Epithelial cell of proximal tubule (primary cell): Measurements from ENCODE around the gene GALNT15. TPM values are rescaled to one million over a fixed set of nuclear protein-coding genes. Genes with fewer than 3 reads are reported as not detected.

Experiments
- DNase-seq: peaks from one replicate; pipeline ENCODE4 v3.0.0-alpha.2; 2011; ENCODE audit warnings: low read depth
- H3K4me3 ChIP-seq: 2 replicates; pipeline ENCODE4 v1.5.1; 2011; ENCODE audit warnings: low read depth, mild to moderate bottlenecking, low read length
- CTCF ChIP-seq: conservative IDR thresholded peaks from 2 replicates; pipeline ENCODE4 v1.5.1; 2012; ENCODE audit warnings: low read depth, mild to moderate bottlenecking, low read length
- total RNA-seq: library from RNA; depleted of rRNA; stranded (reverse); fragments of >200 nt; gene quantifications from 2 replicates; pipeline ENCODE4 v1.2.3, GENCODE V29; 2015

Gene GALNT15
- total RNA-seq, 1 donor from 2014 or later: not detected

- no peak for DNase-seq
- no peak for TF ChIP-seq CTCF
- H3K4me3 ChIP-seq: no peak overlapping the region
Observed at GRCh38 chr3:16136055-16136454, 38.4 kb upstream of the GALNT15 start.

GRCh38 chr3:16137044-16137443 is 37.4 kb upstream of the GALNT15 start:
- no peak for TF ChIP-seq CTCF
- DNase-seq: no peak

DNA sequence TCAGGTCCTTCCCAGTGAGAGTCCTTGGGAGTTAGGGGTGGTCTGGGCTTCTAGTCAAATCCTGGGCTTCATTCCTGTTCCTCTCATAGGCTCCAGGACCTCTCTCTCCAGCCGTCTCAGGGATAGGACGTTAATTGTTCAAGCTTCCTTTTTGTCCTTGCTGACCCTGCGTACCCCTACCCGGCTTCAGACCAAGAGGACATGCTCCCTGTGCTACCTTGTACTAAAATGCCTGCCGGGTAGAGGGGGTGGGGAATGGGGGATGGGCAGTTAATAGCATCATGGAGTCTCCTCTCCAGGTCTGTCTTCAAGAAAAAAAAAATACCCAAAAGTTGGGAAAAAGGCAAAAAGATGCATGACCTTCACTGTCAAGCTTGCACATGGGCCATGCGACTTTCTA is 36.5 kb upstream of the GALNT15 start:
- H3K4me3 ChIP-seq: no peak overlapping the region
- DNase-seq: no peak
- no peak for TF ChIP-seq CTCF

More at GRCh38 chr3:16137044-16137443, 37.4 kb upstream of the GALNT15 start:
- no peak overlapping the region for H3K4me3 ChIP-seq

DNA sequence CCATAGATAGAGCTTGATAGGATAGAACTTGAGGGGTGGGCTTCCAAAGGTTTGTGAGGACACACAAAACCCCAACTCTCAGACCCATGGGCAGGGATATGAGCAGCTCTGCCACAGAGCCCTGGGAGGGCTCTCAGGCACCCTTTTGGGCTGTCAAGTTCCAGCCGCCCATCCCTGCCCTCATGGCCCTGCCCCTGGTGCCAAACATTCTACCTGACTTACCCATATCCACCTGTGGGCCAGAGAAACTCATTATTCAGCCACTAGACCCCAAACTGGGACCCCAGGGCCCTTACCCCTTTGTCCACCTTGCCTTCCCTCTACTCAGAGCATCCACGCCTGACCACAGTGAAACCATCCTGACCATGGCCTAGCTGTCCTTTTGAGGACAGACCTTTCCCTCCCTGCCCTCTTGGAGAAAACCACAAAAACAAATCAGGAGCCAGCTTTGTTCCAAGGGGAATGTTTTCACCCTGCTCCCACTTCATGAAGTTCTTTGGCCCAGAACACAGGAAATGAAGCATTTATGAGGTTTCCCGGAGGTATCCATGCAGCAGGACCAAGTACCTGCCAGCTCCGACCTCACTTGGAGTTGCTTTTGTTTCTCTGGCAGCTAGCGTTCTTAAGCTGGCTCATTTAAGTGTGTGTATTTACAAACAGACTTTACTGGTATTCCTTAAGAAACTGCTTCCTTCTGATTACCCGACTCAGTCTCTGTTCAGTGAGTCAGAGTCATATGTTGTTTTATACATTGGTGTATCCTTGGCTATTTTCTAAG is 34.2 kb upstream of the GALNT15 start:
- no peak overlapping the region for H3K4me3 ChIP-seq
- DNase-seq: peak; percentile 79
- TF ChIP-seq CTCF: no peak

- H3K4me3 ChIP-seq: no peak overlapping the region
- no peak for TF ChIP-seq CTCF
- no peak for DNase-seq
Observed at GRCh38 chr3:16140894-16141285, 33.6 kb upstream of the GALNT15 start.

DNA sequence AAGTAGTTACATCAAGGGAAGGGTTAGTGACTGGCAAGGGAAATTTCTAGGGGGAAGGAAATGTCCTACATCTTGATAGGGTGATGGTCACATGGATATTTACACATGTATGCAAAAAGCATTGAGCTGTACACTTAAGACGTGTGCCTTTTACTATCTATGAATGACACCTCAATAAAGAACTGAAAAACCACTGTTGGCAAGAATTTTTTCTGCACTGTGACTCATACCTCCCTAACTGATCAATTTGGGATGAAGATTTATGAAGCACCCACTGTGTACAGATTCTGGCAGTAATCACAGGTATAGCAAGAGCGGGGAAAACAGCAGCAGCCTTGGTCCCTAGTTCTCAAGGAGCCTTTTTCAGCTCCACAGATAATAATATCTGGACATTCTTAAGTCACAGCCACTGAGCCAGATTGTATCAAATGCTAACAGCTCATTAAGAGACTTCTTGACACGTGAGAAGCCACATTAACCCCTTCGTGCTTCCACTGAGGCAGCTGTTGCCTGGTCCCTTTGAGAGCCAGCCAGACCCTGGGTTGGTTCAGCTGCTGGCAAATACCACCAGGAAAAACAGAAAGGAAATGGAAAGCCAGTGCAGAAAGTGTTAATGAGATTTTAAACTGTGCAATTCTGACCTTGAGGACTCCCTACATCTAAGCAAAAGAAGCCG is 32.0 kb upstream of the GALNT15 start:
- TF ChIP-seq CTCF: no peak
- no peak overlapping the region for H3K4me3 ChIP-seq
- no peak for DNase-seq
